ENCODE measurements around the gene PROM1.

- TF ChIP-seq POLR2AphosphoS5 (IDR thresholded peaks at IDR 0.05) (no peak), POLR2A (IDR thresholded peaks at IDR 0.05) (no peak), EP300 (IDR thresholded peaks at IDR 0.05) (no peak)
These were observed 32.2 kb upstream of the PROM1 start for GRCh38 chr4:16116019-16116418.
